Measurements from ENCODE around the gene LTO1.

LTO1 gene

GRCh38 chr11:69674886-69675714 lies at the start of gene LTO1:
LTO1 (minus strand) TSS chr11:69675353; CDS start chr11:69675239, 114 bp downstream.
- peak; percentile 93 for DNase-seq

- DNase-seq, result no peak
Observed at GRCh38 chr11:69721745-69722144, 46.6 kb upstream of the LTO1 start.

GRCh38 chr11:69721106-69721505 lies 46.0 kb upstream of the LTO1 start:
- no peak for DNase-seq

- no peak for DNase-seq
Observed at GRCh38 chr11:69718912-69719311, 43.8 kb upstream of the LTO1 start.

- DNase-seq, result no peak
Observed at GRCh38 chr11:69718147-69718546, 43.0 kb upstream of the LTO1 start.

- no peak for DNase-seq
Observed at GRCh38 chr11:69716891-69717747, 42.0 kb upstream of the LTO1 start.

GRCh38 chr11:69716099-69716498 lies 40.9 kb upstream of the LTO1 start:
- no peak for DNase-seq

GRCh38 chr11:69715446-69715845 lies 40.3 kb upstream of the LTO1 start:
- DNase-seq, result no peak

GRCh38 chr11:69711822-69712801 lies 37.0 kb upstream of the LTO1 start:
- DNase-seq, result peak; percentile 12 to 28

- no peak for DNase-seq
Observed at GRCh38 chr11:69708736-69709401, 33.7 kb upstream of the LTO1 start.

GRCh38 chr11:69707176-69707575 lies 32.0 kb upstream of the LTO1 start:
- no peak for DNase-seq

GRCh38 chr11:69705901-69706787 lies 31.0 kb upstream of the LTO1 start:
- no peak for DNase-seq

GRCh38 chr11:69705351-69705811 lies 30.2 kb upstream of the LTO1 start:
- DNase-seq, result no peak

GRCh38 chr11:69704508-69705253 lies 29.5 kb upstream of the LTO1 start:
- no peak for DNase-seq

GRCh38 chr11:69703768-69704507 lies 28.8 kb upstream of the LTO1 start, which contains the start of gene FGF19:
FGF19 (minus strand) TSS chr11:69704022; CDS start chr11:69703876, 146 bp downstream.
- DNase-seq, result no peak

- DNase-seq, result no peak
Observed at GRCh38 chr11:69703453-69703767, 28.3 kb upstream of the LTO1 start.

- DNase-seq, result no peak
Observed at GRCh38 chr11:69702769-69703452, 27.8 kb upstream of the LTO1 start.

- DNase-seq, result no peak
Observed at GRCh38 chr11:69702239-69702691, 27.1 kb upstream of the LTO1 start.
